COLO668 (cell line): ENCODE results near the gene GIT1.

Experiments
- DNase-seq: peaks from one replicate; lab custom pipeline; 2025; ENCODE audit not compliant: unreplicated experiment; lab: John Stamatoyannopoulos, UW

Gene GIT1

GRCh38 chr17:29594519-29595090, 5.2 kb upstream of the GIT1 start:
- no peak for DNase-seq

- DNase-seq: peak; percentile 36
Measured at GRCh38 chr17:29593591-29594518, 4.4 kb upstream of the GIT1 start.

GRCh38 chr17:29592850-29593551, 3.6 kb upstream of the GIT1 start, which contains the start of gene ANKRD13B:
ANKRD13B (plus strand) TSS chr17:29593132; CDS start chr17:29593622, 490 bp downstream.
- peak; percentile 61 for DNase-seq

GRCh38 chr17:29591737-29592608, 2.5 kb upstream of the GIT1 start:
- peak; percentile 84 for DNase-seq

- DNase-seq: peak; percentile 60
Measured at GRCh38 chr17:29591146-29591736, 1.8 kb upstream of the GIT1 start.

- peak; percentile 60 for DNase-seq
Measured at GRCh38 chr17:29590411-29591145, 1.1 kb upstream of the GIT1 start.

- DNase-seq: peak; percentile 55
Measured at GRCh38 chr17:29588562-29589411, 661 bp downstream of the GIT1 start.

GRCh38 chr17:29588017-29588561, 1.4 kb downstream of the GIT1 start:
- DNase-seq: no peak

- no peak for DNase-seq
Measured at GRCh38 chr17:29587591-29587990, 1.9 kb downstream of the GIT1 start.

- DNase-seq: no peak
Measured at GRCh38 chr17:29586676-29587469, 2.6 kb downstream of the GIT1 start.

GRCh38 chr17:29585080-29585751, 4.2 kb downstream of the GIT1 start:
- no peak for DNase-seq

- no peak for DNase-seq
Measured at GRCh38 chr17:29584452-29585079, 4.9 kb downstream of the GIT1 start.

GRCh38 chr17:29583324-29584248, 5.9 kb downstream of the GIT1 start:
- DNase-seq: peak; percentile 36

GRCh38 chr17:29582772-29583171, 6.7 kb downstream of the GIT1 start:
- DNase-seq: no peak

- DNase-seq: no peak
Measured at GRCh38 chr17:29582254-29582765, 7.1 kb downstream of the GIT1 start.
